ENCODE data around the gene AIMP1. TPM values are rescaled to one million over a fixed set of nuclear protein-coding genes. Genes with fewer than 3 reads are reported as not detected.
"Not testable (repeated sequence)": the region's sequence is repeated elsewhere in the genome, so short reads cannot be mapped to it uniquely, and the experiment has no call there.

AIMP1 gene
- total RNA-seq, 2 donors from 2014 or later: 32.7 to 45.8 TPM

GRCh38 chr4:106385853-106386393, 69.6 kb downstream of the AIMP1 start:
- intact Hi-C loops (cut with DNase I): no loop called here
- no peak for DNase-seq (ENCODE audit: low spot score)

GRCh38 chr4:106395582-106395981, 79.2 kb downstream of the AIMP1 start:
- intact Hi-C loops (cut with DNase I): loop anchor here in 1 of 2 donors (5.0 kb wide), 1 partner anchor 643 kb away; no protein-coding TSS in a partner anchor
- no peak for DNase-seq (ENCODE audit: low spot score)

- intact Hi-C loops (cut with DNase I): loop anchor here in 1 of 2 donors (5.0 kb wide), 1 partner anchor 647 kb away; no protein-coding TSS in a partner anchor
- not testable (repeated sequence) for DNase-seq (ENCODE audit: low spot score)
These were observed 82.5 kb downstream of the AIMP1 start for GRCh38 chr4:106398898-106399297.

Other genes with a start within 250 kb of the AIMP1 start
- 10 to 100 TPM; 29.1 to 37.1 TPM for gene TBCK, start 341 bp upstream of the AIMP1 start, total RNA-seq
- not detected for gene GIMD1, start 52.2 kb downstream of the AIMP1 start, total RNA-seq

Measured in posterior vena cava (tissue), 2 donors.